HCT116 (cell line): ENCODE data around the gene ALDH1A2. TPM values are rescaled to one million over a fixed set of nuclear protein-coding genes. Genes with fewer than 3 reads are reported as not detected.

Experiments used
- ATAC-seq: fragments of 200-7000 bp; cut with Tn5 transposase; 2 replicates; pipeline ENCODE4 v1.9.1; 2020; ENCODE audit warnings: mild to moderate bottlenecking, moderate library complexity
- BruUV-seq: library from RNA; stranded (reverse); fragments of 400-500 nt; replicated peaks from 2 replicates; lab custom pipeline; 2021; lab: Mats Ljungman, UMichigan
- CTCF ChIA-PET: fragments of 300-600 bp; sonication (Branson Sonifier 250); formaldehyde crosslinking; loops from one replicate; lab custom pipeline; 2021; ENCODE audit warnings: antibody characterized with exemption; lab: Charles Lee
- POLR2A ChIA-PET: fragments of 300-600, 350-600 bp; sonication (Branson Sonifier 250); formaldehyde crosslinking; loops from one replicate; lab custom pipeline; 2021; ENCODE audit warnings: antibody characterized with exemption; lab: Charles Lee
- RAD21 ChIA-PET, 2 experiments: fragments of 300-600 bp; sonication (Branson Sonifier 250); formaldehyde crosslinking; loops; one replicate each; lab custom pipeline; 2023; ENCODE audit warnings: low total read pairs in 2 of 2; ENCODE audit not compliant: uncharacterized antibody in 2 of 2, unreplicated experiment in 2 of 2, low non-redundant PET in 1 of 2; lab: Charles Lee
- DNase-seq: peaks from one replicate; pipeline ENCODE4 v3.0.0-alpha.2; 2010; ENCODE audit warnings: low read depth, low spot score
- H2AFZ ChIP-seq: fragments of 200-600 bp; shearing (Covaris generic), sonication (generic); 2 replicates; pipeline ENCODE4 v1.6.1; 2017; ENCODE audit warnings: low read depth, mixed run types, mixed read lengths, antibody characterized with exemption, low read length; ENCODE audit not compliant: poor library complexity, severe bottlenecking
- H3K27ac ChIP-seq: 2 replicates; pipeline ENCODE4 v1.5.1; 2012; ENCODE audit warnings: low read depth, low read length
- H3K27me3 ChIP-seq: fragments of 200-600 bp; sonication (generic); 2 replicates; pipeline ENCODE4 v1.6.1; 2016; ENCODE audit warnings: mixed run types, low read length, mixed read lengths; ENCODE audit not compliant: insufficient read depth
- H3K36me3 ChIP-seq, 2 experiments: fragments of 200-500 bp in 1 of 2; fragments of 200-600 bp in 1 of 2; sonication (Bioruptor generic) in 1 of 2; sonication (generic) in 1 of 2; 2 replicates each; pipeline versions ENCODE4 v1.5.1 to v1.6.1; 2014 to 2016; ENCODE audit warnings: low read length in 2 of 2, inconsistent platforms in 1 of 2, mixed read lengths in 1 of 2, mixed run types in 1 of 2; ENCODE audit not compliant: insufficient read depth in 2 of 2, control insufficient read depth in 1 of 2
- H3K4me1 ChIP-seq, 2 experiments: fragments of 200-600 bp in 1 of 2; sonication (generic) in 1 of 2; 2 replicates each; pipeline versions ENCODE4 v1.5.1 to v1.6.1; 2012 to 2017; ENCODE audit warnings: low read length in 2 of 2, inconsistent platforms in 1 of 2, mild to moderate bottlenecking in 1 of 2, mixed read lengths in 1 of 2, mixed run types in 1 of 2, moderate library complexity in 1 of 2; ENCODE audit not compliant: insufficient read depth in 2 of 2, control insufficient read depth in 1 of 2
- H3K4me2 ChIP-seq: fragments of 200-600 bp; sonication (generic); 2 replicates; pipeline ENCODE4 v1.6.1; 2017; ENCODE audit warnings: mixed run types, low read length, mixed read lengths
- H3K4me3 ChIP-seq, 2 experiments: fragments of 200-600 bp in 1 of 2; sonication (generic) in 1 of 2; replicated peaks in 1 of 2; 2 replicates each; pipeline ENCODE4 v1.5.1; 2011 to 2016; ENCODE audit warnings: low read length in 2 of 2, control low read depth in 1 of 2, low read depth in 1 of 2, mild to moderate bottlenecking in 1 of 2, mixed read lengths in 1 of 2, mixed run types in 1 of 2
- H3K79me2 ChIP-seq: fragments of 200-600 bp; sonication (generic); 2 replicates; pipeline ENCODE4 v1.6.1; 2017; ENCODE audit warnings: mild to moderate bottlenecking, mixed run types, low read length, moderate library complexity, mixed read lengths; ENCODE audit not compliant: insufficient read depth
- H3K9ac ChIP-seq: fragments of 200-600 bp; sonication (generic); 2 replicates; pipeline ENCODE4 v1.6.1; 2016; ENCODE audit warnings: low read length, mixed read lengths
- H3K9me2 ChIP-seq: fragments of 200-600 bp; sonication (generic), shearing (Covaris generic); 2 replicates; pipeline ENCODE4 v1.6.1; 2017; ENCODE audit warnings: mixed run types, mild to moderate bottlenecking, moderate library complexity; ENCODE audit not compliant: insufficient read depth
- H3K9me3 ChIP-seq, 2 experiments: fragments of 200-500 bp in 1 of 2; fragments of 200-600 bp in 1 of 2; sonication (Bioruptor generic) in 1 of 2; sonication (generic) in 1 of 2; 2 replicates each; pipeline ENCODE4 v1.6.1; 2014 to 2017; ENCODE audit warnings: low read length in 2 of 2, mixed read lengths in 2 of 2, inconsistent platforms in 1 of 2, low read depth in 1 of 2, mild to moderate bottlenecking in 1 of 2, mixed run types in 1 of 2, moderate library complexity in 1 of 2; ENCODE audit not compliant: control insufficient read depth in 1 of 2, insufficient read depth in 1 of 2
- H4K20me1 ChIP-seq: fragments of 200-600 bp; sonication (generic), shearing (Covaris generic); 2 replicates; pipeline ENCODE4 v1.6.1; 2017; ENCODE audit warnings: mixed run types, mild to moderate bottlenecking, moderate library complexity; ENCODE audit not compliant: insufficient read depth
- ATF3 ChIP-seq: IDR thresholded peaks from 2 replicates; pipeline ENCODE4 v1.6.1; 2012
- CBX3 ChIP-seq: IDR thresholded peaks from 2 replicates; pipeline ENCODE4 v1.6.1; 2012; ENCODE audit warnings: low read depth
- CEBPB ChIP-seq: IDR thresholded peaks from 2 replicates; pipeline ENCODE4 v1.6.1; 2012; ENCODE audit warnings: low read depth
- EGR1 ChIP-seq: IDR thresholded peaks from 2 replicates; pipeline ENCODE4 v1.6.1; 2012; ENCODE audit warnings: low read depth
- ELF1 ChIP-seq: IDR thresholded peaks from 2 replicates; pipeline ENCODE4 v1.6.1; 2012; ENCODE audit warnings: low read depth, borderline replicate concordance
- EZH2 ChIP-seq: fragments of 200-600 bp; sonication (generic); IDR thresholded peaks from 2 replicates; pipeline ENCODE4 v1.6.1; 2017; ENCODE audit warnings: antibody characterized with exemption, mixed run types
- EZH2phosphoT487 ChIP-seq: fragments of 200-600 bp; IDR thresholded peaks from 2 replicates; pipeline ENCODE4 v1.6.1; 2018; ENCODE audit warnings: antibody characterized with exemption, borderline replicate concordance
- FOSL1 ChIP-seq: IDR thresholded peaks from 2 replicates; pipeline ENCODE4 v1.6.1; 2012; ENCODE audit warnings: low read depth
- JUND ChIP-seq: IDR thresholded peaks from 2 replicates; pipeline ENCODE4 v1.6.1; 2012
- MAX ChIP-seq: IDR thresholded peaks from 2 replicates; pipeline ENCODE4 v1.6.1; 2012
- POLR2A ChIP-seq: IDR thresholded peaks from 2 replicates; pipeline ENCODE4 v1.7.0; 2011; ENCODE audit warnings: borderline replicate concordance; ENCODE audit not compliant: insufficient read depth, insufficient read length; ENCODE audit errors: extremely low read depth
- POLR2AphosphoS5 ChIP-seq: IDR thresholded peaks from 2 replicates; pipeline ENCODE4 v1.6.1; 2011; ENCODE audit warnings: mild to moderate bottlenecking, low read depth, low read length, moderate library complexity
- REST ChIP-seq: IDR thresholded peaks from 2 replicates; pipeline ENCODE4 v1.6.1; 2012; ENCODE audit warnings: low read depth
- SIN3A ChIP-seq: IDR thresholded peaks from 2 replicates; pipeline ENCODE4 v1.6.1; 2012; ENCODE audit warnings: low read depth
- SP1 ChIP-seq: IDR thresholded peaks from 2 replicates; pipeline ENCODE4 v1.6.1; 2012; ENCODE audit warnings: low read depth
- TCF7L2 ChIP-seq: IDR thresholded peaks from 2 replicates; pipeline ENCODE4 v1.7.0; 2011; ENCODE audit warnings: borderline replicate concordance, inconsistent platforms; ENCODE audit not compliant: insufficient read depth, insufficient read length; ENCODE audit errors: extremely low read depth
- YY1 ChIP-seq: IDR thresholded peaks from 2 replicates; pipeline ENCODE4 v1.6.1; 2011; ENCODE audit warnings: low read length, low read depth, moderate library complexity, mild to moderate bottlenecking; ENCODE audit not compliant: insufficient replicate concordance; ENCODE audit errors: extremely low read depth
- ZFX ChIP-seq: fragments of 450-650 bp; IDR thresholded peaks from 2 replicates; pipeline ENCODE4 v1.6.1; 2017
- intact Hi-C: fragments of 100-400 bp; cut with micrococcal nuclease; formaldehyde crosslinking; loops from 2 replicates; pipeline ENCODE4 v1.10.0; 2022
- total RNA-seq: library from RNA; stranded (reverse); gene quantifications from one replicate; pipeline ENCODE4 v1.2.1, GENCODE V29; 2021; ENCODE audit not compliant: unreplicated experiment
- TF ChIP-seq, protein P1 (sequence below), 3 experiments: fragments of 200-600 bp in 1 of 3; sonication (generic) in 1 of 3; IDR thresholded peaks in 2 of 3; conservative IDR thresholded peaks in 1 of 3; 2 replicates each; pipeline ENCODE4 v1.5.1; 2012 to 2017; ENCODE audit warnings: low read depth in 2 of 3, low read length in 2 of 3, antibody characterized with exemption in 1 of 3, borderline replicate concordance in 1 of 3, control low read depth in 1 of 3, mild to moderate bottlenecking in 1 of 3, mixed read lengths in 1 of 3, mixed run types in 1 of 3, moderate library complexity in 1 of 3; ENCODE audit not compliant: insufficient read depth in 1 of 3
- TF ChIP-seq, protein P2 (sequence below): IDR thresholded peaks from 2 replicates; pipeline ENCODE4 v1.6.1; 2011; ENCODE audit warnings: mild to moderate bottlenecking, low read length, moderate library complexity; ENCODE audit not compliant: insufficient replicate concordance; ENCODE audit errors: extremely low read depth

The ALDH1A2 gene
- total RNA-seq, 1 experiment from 2014 or later, result 1.7 TPM

GRCh38 chr15:57972864-57973263 lies 92.6 kb downstream of the ALDH1A2 start:
- H3K36me3 ChIP-seq, result no peaks in the 10 kb centered on the region
- no peak for DNase-seq
- POLR2A ChIA-PET, result interaction anchor here (0.9 kb wide), 1 partner anchor 243 kb away, joined by 3 read pairs; no protein-coding TSS in a partner anchor
- no peak overlapping the region for H3K4me3 ChIP-seq
- no peak overlapping the region for H3K27ac ChIP-seq
- CTCF ChIA-PET, result interaction anchor here (1.2 kb wide), 1 partner anchor 98 kb away, joined by 5 read pairs; no protein-coding TSS in a partner anchor
- no peak for TF ChIP-seq FOSL1
- no peak for TF ChIP-seq YY1
- TF ChIP-seq CEBPB, result no peak
- no peak for TF ChIP-seq ZFX
- TF ChIP-seq, protein P1, sequence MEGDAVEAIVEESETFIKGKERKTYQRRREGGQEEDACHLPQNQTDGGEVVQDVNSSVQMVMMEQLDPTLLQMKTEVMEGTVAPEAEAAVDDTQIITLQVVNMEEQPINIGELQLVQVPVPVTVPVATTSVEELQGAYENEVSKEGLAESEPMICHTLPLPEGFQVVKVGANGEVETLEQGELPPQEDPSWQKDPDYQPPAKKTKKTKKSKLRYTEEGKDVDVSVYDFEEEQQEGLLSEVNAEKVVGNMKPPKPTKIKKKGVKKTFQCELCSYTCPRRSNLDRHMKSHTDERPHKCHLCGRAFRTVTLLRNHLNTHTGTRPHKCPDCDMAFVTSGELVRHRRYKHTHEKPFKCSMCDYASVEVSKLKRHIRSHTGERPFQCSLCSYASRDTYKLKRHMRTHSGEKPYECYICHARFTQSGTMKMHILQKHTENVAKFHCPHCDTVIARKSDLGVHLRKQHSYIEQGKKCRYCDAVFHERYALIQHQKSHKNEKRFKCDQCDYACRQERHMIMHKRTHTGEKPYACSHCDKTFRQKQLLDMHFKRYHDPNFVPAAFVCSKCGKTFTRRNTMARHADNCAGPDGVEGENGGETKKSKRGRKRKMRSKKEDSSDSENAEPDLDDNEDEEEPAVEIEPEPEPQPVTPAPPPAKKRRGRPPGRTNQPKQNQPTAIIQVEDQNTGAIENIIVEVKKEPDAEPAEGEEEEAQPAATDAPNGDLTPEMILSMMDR (IDR thresholded peaks at IDR 0.05 in 2 of 3, conservative IDR thresholded peaks at IDR 0.05 in 1 of 3; ENCODE audit: borderline replicate concordance in 1 of 3, insufficient read depth in 1 of 3, low read depth in 2 of 3, low read length in 2 of 3), result no peak
- TF ChIP-seq EGR1, result no peak
- no peak for TF ChIP-seq EZH2phosphoT487
- no peak for TF ChIP-seq SP1
- no peak for TF ChIP-seq ELF1
- no peak for TF ChIP-seq POLR2A
- TF ChIP-seq CBX3, result no peak
- no peak for TF ChIP-seq MAX
- no peak for TF ChIP-seq EZH2
- no peak for TF ChIP-seq POLR2AphosphoS5
- TF ChIP-seq, protein P2, sequence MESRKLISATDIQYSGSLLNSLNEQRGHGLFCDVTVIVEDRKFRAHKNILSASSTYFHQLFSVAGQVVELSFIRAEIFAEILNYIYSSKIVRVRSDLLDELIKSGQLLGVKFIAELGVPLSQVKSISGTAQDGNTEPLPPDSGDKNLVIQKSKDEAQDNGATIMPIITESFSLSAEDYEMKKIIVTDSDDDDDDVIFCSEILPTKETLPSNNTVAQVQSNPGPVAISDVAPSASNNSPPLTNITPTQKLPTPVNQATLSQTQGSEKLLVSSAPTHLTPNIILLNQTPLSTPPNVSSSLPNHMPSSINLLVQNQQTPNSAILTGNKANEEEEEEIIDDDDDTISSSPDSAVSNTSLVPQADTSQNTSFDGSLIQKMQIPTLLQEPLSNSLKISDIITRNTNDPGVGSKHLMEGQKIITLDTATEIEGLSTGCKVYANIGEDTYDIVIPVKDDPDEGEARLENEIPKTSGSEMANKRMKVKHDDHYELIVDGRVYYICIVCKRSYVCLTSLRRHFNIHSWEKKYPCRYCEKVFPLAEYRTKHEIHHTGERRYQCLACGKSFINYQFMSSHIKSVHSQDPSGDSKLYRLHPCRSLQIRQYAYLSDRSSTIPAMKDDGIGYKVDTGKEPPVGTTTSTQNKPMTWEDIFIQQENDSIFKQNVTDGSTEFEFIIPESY, result no peak
- no peak for TF ChIP-seq TCF7L2
- no peak for TF ChIP-seq JUND
- no peak for TF ChIP-seq REST
- no peak for TF ChIP-seq SIN3A
- no peak for TF ChIP-seq ATF3
- H3K9me2 ChIP-seq, result no peaks in the 10 kb centered on the region
- ATAC-seq, result no peak
- H3K4me2 ChIP-seq, result no peak overlapping the region
- no peaks in the 10 kb centered on the region for H3K27me3 ChIP-seq
- H2AFZ ChIP-seq, result no peak overlapping the region
- no peaks in the 10 kb centered on the region for H3K79me2 ChIP-seq
- intact Hi-C loops, result no loop called here
- H3K4me1 ChIP-seq, result no peaks in the 10 kb centered on the region
- no peaks in the 10 kb centered on the region for H4K20me1 ChIP-seq
- no TSS peak for BruUV-seq
- no peaks in the 10 kb centered on the region for H3K9me3 ChIP-seq
- H3K9ac ChIP-seq, result no peak overlapping the region
- RAD21 ChIA-PET, result no interaction called here
